GM23248 (cell line): Measurements from ENCODE around the gene CRACR2A.

Experiments
- EZH2 ChIP-seq: fragments of 200-600 bp; sonication (generic); IDR thresholded peaks from 2 replicates; pipeline ENCODE4 v1.6.1; 2018; ENCODE audit warnings: antibody characterized with exemption, mild to moderate bottlenecking; ENCODE audit not compliant: insufficient read depth, poor library complexity, severe bottlenecking
- EZH2phosphoT487 ChIP-seq: fragments of 200-600 bp; sonication (generic); IDR thresholded peaks from 2 replicates; pipeline ENCODE4 v1.6.1; 2018; ENCODE audit warnings: antibody characterized with exemption, moderate library complexity, mild to moderate bottlenecking, low read depth; ENCODE audit not compliant: insufficient read depth

DNA sequence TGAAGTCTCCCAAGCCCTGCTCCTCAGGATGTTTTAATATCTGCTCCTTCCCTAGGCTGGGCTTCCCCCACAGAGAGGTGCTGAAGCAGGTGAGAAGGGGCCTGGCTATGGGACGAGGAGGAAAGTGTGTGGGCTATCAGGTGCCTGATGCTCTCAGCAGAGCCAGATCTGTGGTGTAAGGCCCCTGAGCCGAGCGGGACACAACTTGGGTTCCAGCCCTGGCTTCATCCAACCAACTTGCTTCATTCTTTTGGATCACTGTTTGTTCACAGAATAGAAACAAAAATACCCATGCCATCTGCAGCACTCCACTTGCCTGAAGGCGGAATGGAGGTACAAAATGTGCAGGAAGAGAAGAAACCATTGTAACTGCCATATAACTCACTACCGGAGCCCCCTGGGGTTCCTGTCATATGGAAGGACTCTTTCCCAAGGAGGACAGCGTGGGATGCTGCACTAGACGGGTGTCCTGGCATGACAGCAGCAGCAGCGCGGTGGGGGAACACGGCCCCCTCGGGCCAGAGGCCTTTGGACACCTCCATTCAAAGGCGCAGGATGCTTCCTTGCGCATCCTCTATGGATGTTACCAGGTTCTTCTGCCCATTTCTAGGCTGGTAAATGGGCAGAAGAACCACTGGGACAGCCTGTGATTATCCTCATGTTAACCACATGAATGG is 95.8 kb downstream of the CRACR2A start:
- TF ChIP-seq EZH2phosphoT487: no peak
- no peak for TF ChIP-seq EZH2
